H9 (cell line): ENCODE data around the gene DHRS13. TPM values are rescaled to one million over a fixed set of nuclear protein-coding genes. Genes with fewer than 3 reads are reported as not detected.

Source experiments
- DNase-seq: peaks from one replicate; pipeline ENCODE4 v3.0.0-alpha.2; 2017
- H2AFZ ChIP-seq: one replicate; pipeline ENCODE4 v1.6.1; 2013; ENCODE audit warnings: mild to moderate bottlenecking, low read length, control low read depth, moderate library complexity
- H2AK5ac ChIP-seq: 2 replicates; pipeline ENCODE4 v1.6.1; 2013; ENCODE audit warnings: low read length, control low read depth, mixed read lengths; ENCODE audit not compliant: insufficient read length
- H2BK120ac ChIP-seq: one replicate; pipeline ENCODE4 v1.6.1; 2013; ENCODE audit warnings: low read depth, mild to moderate bottlenecking, low read length, control low read depth, inconsistent platforms; ENCODE audit not compliant: poor library complexity, severe bottlenecking
- H2BK12ac ChIP-seq: 2 replicates; pipeline ENCODE4 v1.6.1; 2013; ENCODE audit warnings: low read length, control low read depth, mixed read lengths, low read depth; ENCODE audit not compliant: insufficient read length
- H2BK15ac ChIP-seq: 2 replicates; pipeline ENCODE4 v1.6.1; 2013; ENCODE audit warnings: low read depth, low read length, control low read depth
- H2BK20ac ChIP-seq: one replicate; pipeline ENCODE4 v1.6.1; 2013; ENCODE audit warnings: low read depth, mild to moderate bottlenecking, low read length, control low read depth, inconsistent platforms; ENCODE audit not compliant: poor library complexity, severe bottlenecking
- H2BK5ac ChIP-seq: 2 replicates; pipeline ENCODE4 v1.6.1; 2013; ENCODE audit warnings: low read length, control low read depth, mixed read lengths; ENCODE audit not compliant: insufficient read length
- H3K14ac ChIP-seq: 2 replicates; pipeline ENCODE4 v1.6.1; 2013; ENCODE audit warnings: low read length, control low read depth; ENCODE audit not compliant: insufficient read depth
- H3K18ac ChIP-seq: 2 replicates; pipeline ENCODE4 v1.6.1; 2013; ENCODE audit warnings: low read depth, mild to moderate bottlenecking, mixed read lengths, low read length, control low read depth; ENCODE audit not compliant: insufficient read length
- H3K23ac ChIP-seq: 2 replicates; pipeline ENCODE4 v1.6.1; 2013; ENCODE audit warnings: low read length, control low read depth, mixed read lengths, low read depth; ENCODE audit not compliant: insufficient read length
- H3K23me2 ChIP-seq: 2 replicates; pipeline ENCODE4 v1.6.1; 2013; ENCODE audit warnings: low read depth, mild to moderate bottlenecking, mixed read lengths, low read length, control low read depth; ENCODE audit not compliant: insufficient read length, poor library complexity, severe bottlenecking
- H3K27ac ChIP-seq: 2 replicates; pipeline ENCODE4 v1.5.1; 2013; ENCODE audit warnings: low read length, control low read depth, mixed read lengths, low read depth; ENCODE audit not compliant: insufficient read length
- H3K27me3 ChIP-seq: 2 replicates; pipeline ENCODE4 v1.6.1; 2013; ENCODE audit warnings: low read length, control low read depth, inconsistent platforms; ENCODE audit not compliant: insufficient read depth
- H3K4ac ChIP-seq: 2 replicates; pipeline ENCODE4 v1.6.1; 2013; ENCODE audit warnings: low read depth, mild to moderate bottlenecking, control low read depth, inconsistent platforms, low read length, moderate library complexity
- H3K4me1 ChIP-seq: 2 replicates; pipeline ENCODE4 v1.6.1; 2013; ENCODE audit warnings: low read length, control low read depth, inconsistent platforms; ENCODE audit not compliant: insufficient read depth
- H3K4me2 ChIP-seq: 2 replicates; pipeline ENCODE4 v1.6.1; 2013; ENCODE audit warnings: low read length, control low read depth, mixed read lengths; ENCODE audit not compliant: insufficient read length, insufficient read depth
- H3K56ac ChIP-seq: 2 replicates; pipeline ENCODE4 v1.6.1; 2013; ENCODE audit warnings: low read depth, mild to moderate bottlenecking, mixed read lengths, low read length, control low read depth; ENCODE audit not compliant: insufficient read length
- H3K79me1 ChIP-seq: 2 replicates; pipeline ENCODE4 v1.6.1; 2013; ENCODE audit warnings: low read depth, mild to moderate bottlenecking, moderate library complexity, low read length, control low read depth, inconsistent platforms; ENCODE audit not compliant: insufficient read depth, poor library complexity, severe bottlenecking
- H3K79me2 ChIP-seq: 2 replicates; pipeline ENCODE4 v1.6.1; 2013; ENCODE audit warnings: low read length, control low read depth, inconsistent platforms; ENCODE audit not compliant: insufficient read depth
- H3K9ac ChIP-seq: 2 replicates; pipeline ENCODE4 v1.6.1; 2013; ENCODE audit warnings: low read length, control low read depth, mixed read lengths; ENCODE audit not compliant: insufficient read length; ENCODE audit errors: extremely low read depth
- H3K9me3 ChIP-seq: one replicate; pipeline ENCODE4 v1.6.1; 2013; ENCODE audit warnings: low read depth, low read length, inconsistent platforms; ENCODE audit not compliant: control insufficient read depth
- H3T11ph ChIP-seq: one replicate; pipeline ENCODE4 v1.6.1; 2013; ENCODE audit warnings: mild to moderate bottlenecking, low read length, control low read depth, inconsistent platforms
- H4K20me1 ChIP-seq: one replicate; pipeline ENCODE4 v1.6.1; 2013; ENCODE audit not compliant: control insufficient read depth, insufficient read length, insufficient read depth
- H4K5ac ChIP-seq: 2 replicates; pipeline ENCODE4 v1.6.1; 2013; ENCODE audit warnings: low read depth, mild to moderate bottlenecking, mixed read lengths, low read length, control low read depth; ENCODE audit not compliant: insufficient read length
- H4K8ac ChIP-seq: replicated peaks from 2 replicates; pipeline ENCODE4 v1.6.1; 2013; ENCODE audit warnings: low read length, control low read depth, mixed read lengths, low read depth; ENCODE audit not compliant: insufficient read length
- H4K91ac ChIP-seq: 2 replicates; pipeline ENCODE4 v1.6.1; 2013; ENCODE audit warnings: low read depth, mild to moderate bottlenecking, moderate library complexity, mixed read lengths, low read length, control low read depth; ENCODE audit not compliant: insufficient read length
- H3K27ac Mint-ChIP-seq, 3 experiments: 2 replicates in 2 of 3; 3 replicates in 1 of 3; pipeline ENCODE4 v1.8.0; 2020 to 2021; ENCODE audit warnings: mixed read lengths in 3 of 3, mild to moderate bottlenecking in 1 of 3, moderate library complexity in 1 of 3
- H3K27me3 Mint-ChIP-seq: 2 replicates; pipeline ENCODE4 v1.8.0; 2021; ENCODE audit warnings: low read depth, mild to moderate bottlenecking, moderate library complexity, mixed read lengths
- H3K36me3 Mint-ChIP-seq, 3 experiments: 2 replicates in 2 of 3; 3 replicates in 1 of 3; pipeline ENCODE4 v1.8.0; 2020 to 2021; ENCODE audit warnings: low read depth in 3 of 3, mixed read lengths in 3 of 3; ENCODE audit not compliant: insufficient read depth in 1 of 3
- H3K4me1 Mint-ChIP-seq, 2 experiments: 2 replicates each; pipeline ENCODE4 v1.8.0; 2020; ENCODE audit warnings: mixed read lengths in 2 of 2
- H3K4me3 Mint-ChIP-seq, 2 experiments: 2 replicates in 1 of 2; 3 replicates in 1 of 2; pipeline ENCODE4 v1.8.0; 2020 to 2021; ENCODE audit warnings: mild to moderate bottlenecking in 2 of 2, mixed read lengths in 2 of 2, moderate library complexity in 1 of 2
- H3K9me3 Mint-ChIP-seq, 2 experiments: 2 replicates in 1 of 2; 3 replicates in 1 of 2; pipeline ENCODE4 v1.8.0; 2020; ENCODE audit warnings: mild to moderate bottlenecking in 2 of 2, mixed read lengths in 2 of 2, moderate library complexity in 1 of 2
- WGBS: extraction: QIAGEN DNeasy Blood & Tissue Kit; methylation state at CpG from one replicate; pipeline ENCODE4 v1.1.7; 2013; ENCODE audit warnings: missing lambda C conversion rate, low lambda C conversion rate, mixed read lengths; ENCODE audit not compliant: insufficient read length; ENCODE audit errors: extremely low coverage; 5-methylcytosine and 5-hydroxymethylcytosine counted together
- total RNA-seq: library from RNA; stranded (reverse); gene quantifications from 2 replicates; pipeline ENCODE4 v1.2.1, GENCODE V29; 2021
- TF ChIP-seq, protein P1 (sequence below): fragments of 200-600 bp; sonication (generic); conservative IDR thresholded peaks from 3 replicates; pipeline ENCODE4 v1.8.0; 2021; ENCODE audit warnings: antibody characterized with exemption, mild to moderate bottlenecking

The DHRS13 gene
- total RNA-seq, 1 experiment from 2014 or later, result 29.6 TPM

DNA sequence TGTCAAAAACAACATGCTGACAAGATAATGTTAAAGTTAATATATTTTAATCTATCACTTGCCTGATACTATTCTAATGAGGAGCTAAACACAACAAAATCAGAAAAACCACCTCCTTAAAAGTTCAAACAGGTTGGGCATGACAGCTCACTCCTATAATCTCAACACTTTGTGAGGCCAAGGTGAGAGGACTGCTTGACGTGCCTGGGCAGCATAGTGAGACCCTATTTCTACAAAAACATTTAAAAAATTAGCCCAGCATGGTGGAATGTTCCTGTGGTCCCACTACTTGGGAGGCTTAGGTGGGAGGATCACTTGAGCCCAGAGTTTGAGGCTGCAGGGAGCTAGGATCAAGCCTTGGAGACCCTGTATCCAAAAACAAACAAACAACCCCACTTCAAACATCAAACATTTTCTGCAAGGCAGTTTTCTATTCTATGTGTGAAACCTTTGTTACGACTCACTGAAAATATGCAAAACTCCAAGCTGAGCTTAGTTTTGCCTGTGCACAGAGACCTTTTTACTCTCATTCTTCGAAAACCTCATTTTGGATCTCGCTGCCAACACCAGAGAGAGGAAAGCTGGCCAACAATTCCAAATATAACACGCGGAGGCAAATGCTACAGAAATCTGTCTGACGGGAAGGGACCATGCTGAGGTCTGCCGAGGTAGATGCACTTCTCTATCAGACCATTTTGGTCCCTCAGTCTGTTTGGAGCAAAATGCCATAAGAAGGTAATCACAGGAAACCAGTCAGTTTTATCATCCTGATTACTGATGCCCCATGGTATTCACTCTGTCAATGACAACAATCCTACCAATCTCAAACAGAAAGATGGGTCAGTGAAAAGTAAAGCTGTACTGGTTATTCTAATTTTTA lies 42.2 kb upstream of the DHRS13 start:
- no peak overlapping the region for H3K4me3 Mint-ChIP-seq
- no CpG with 5 or more reads among the region's 8 CpGs for WGBS
- no peak overlapping the region for H3K27ac ChIP-seq
- H2BK5ac ChIP-seq, result no peak overlapping the region
- no peak overlapping the region for H2BK120ac ChIP-seq
- H3K4me1 ChIP-seq, result no peaks in the 10 kb centered on the region
- peaks cover 34 to 35% of the 10 kb centered on the region in 2 experiments for H3K4me1 Mint-ChIP-seq
- H4K20me1 ChIP-seq, result no peaks in the 10 kb centered on the region
- no peaks in the 10 kb centered on the region for H3K9me3 Mint-ChIP-seq
- H3K79me1 ChIP-seq, result peaks cover 6% of the 10 kb centered on the region
- no peak overlapping the region for H3K56ac ChIP-seq
- no peak overlapping the region for H3K4ac ChIP-seq
- TF ChIP-seq, protein P1, sequence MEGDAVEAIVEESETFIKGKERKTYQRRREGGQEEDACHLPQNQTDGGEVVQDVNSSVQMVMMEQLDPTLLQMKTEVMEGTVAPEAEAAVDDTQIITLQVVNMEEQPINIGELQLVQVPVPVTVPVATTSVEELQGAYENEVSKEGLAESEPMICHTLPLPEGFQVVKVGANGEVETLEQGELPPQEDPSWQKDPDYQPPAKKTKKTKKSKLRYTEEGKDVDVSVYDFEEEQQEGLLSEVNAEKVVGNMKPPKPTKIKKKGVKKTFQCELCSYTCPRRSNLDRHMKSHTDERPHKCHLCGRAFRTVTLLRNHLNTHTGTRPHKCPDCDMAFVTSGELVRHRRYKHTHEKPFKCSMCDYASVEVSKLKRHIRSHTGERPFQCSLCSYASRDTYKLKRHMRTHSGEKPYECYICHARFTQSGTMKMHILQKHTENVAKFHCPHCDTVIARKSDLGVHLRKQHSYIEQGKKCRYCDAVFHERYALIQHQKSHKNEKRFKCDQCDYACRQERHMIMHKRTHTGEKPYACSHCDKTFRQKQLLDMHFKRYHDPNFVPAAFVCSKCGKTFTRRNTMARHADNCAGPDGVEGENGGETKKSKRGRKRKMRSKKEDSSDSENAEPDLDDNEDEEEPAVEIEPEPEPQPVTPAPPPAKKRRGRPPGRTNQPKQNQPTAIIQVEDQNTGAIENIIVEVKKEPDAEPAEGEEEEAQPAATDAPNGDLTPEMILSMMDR, result no peak
- no peaks in the 10 kb centered on the region for H3K9me3 ChIP-seq
- no peak overlapping the region for H3K23ac ChIP-seq
- H2BK20ac ChIP-seq, result no peak overlapping the region
- no peaks in the 10 kb centered on the region for H3K27me3 Mint-ChIP-seq
- no peaks in the 10 kb centered on the region for H3K27me3 ChIP-seq
- no peak overlapping the region for H3K4me2 ChIP-seq
- no peak overlapping the region for H2BK12ac ChIP-seq
- peaks cover 63% of the 10 kb centered on the region for H3K79me2 ChIP-seq
- H3K14ac ChIP-seq, result no peak overlapping the region
- H2AK5ac ChIP-seq, result no peak overlapping the region
- H4K91ac ChIP-seq, result no peak overlapping the region
- H2BK15ac ChIP-seq, result no peak overlapping the region
- H4K8ac ChIP-seq, result no peak overlapping the region
- no peak overlapping the region for H2AFZ ChIP-seq
- no peak for DNase-seq
- H3K36me3 Mint-ChIP-seq, result peaks cover 18 to 69% (median 53%) of the 10 kb centered on the region in 3 experiments; a peak in 6 of 7 replicates
- peak overlapping the region in 1 of 3 experiments; percentile 20; a peak in 1 of 7 replicates for H3K27ac Mint-ChIP-seq
- H3K23me2 ChIP-seq, result peaks cover 8% of the 10 kb centered on the region
- H3T11ph ChIP-seq, result no peak overlapping the region
- no peak overlapping the region for H3K9ac ChIP-seq
- no peak overlapping the region for H3K18ac ChIP-seq
- H4K5ac ChIP-seq, result no peak overlapping the region
